ENCODE results near the gene PHACTR3. TPM values are rescaled to one million over a fixed set of nuclear protein-coding genes. Genes with fewer than 3 reads are reported as not detected.

The PHACTR3 gene
- total and polyA plus RNA-seq, 2 donors (not counting 3 experiments of a cell fraction or from before 2014, with no cell fraction given): not detected

DNA sequence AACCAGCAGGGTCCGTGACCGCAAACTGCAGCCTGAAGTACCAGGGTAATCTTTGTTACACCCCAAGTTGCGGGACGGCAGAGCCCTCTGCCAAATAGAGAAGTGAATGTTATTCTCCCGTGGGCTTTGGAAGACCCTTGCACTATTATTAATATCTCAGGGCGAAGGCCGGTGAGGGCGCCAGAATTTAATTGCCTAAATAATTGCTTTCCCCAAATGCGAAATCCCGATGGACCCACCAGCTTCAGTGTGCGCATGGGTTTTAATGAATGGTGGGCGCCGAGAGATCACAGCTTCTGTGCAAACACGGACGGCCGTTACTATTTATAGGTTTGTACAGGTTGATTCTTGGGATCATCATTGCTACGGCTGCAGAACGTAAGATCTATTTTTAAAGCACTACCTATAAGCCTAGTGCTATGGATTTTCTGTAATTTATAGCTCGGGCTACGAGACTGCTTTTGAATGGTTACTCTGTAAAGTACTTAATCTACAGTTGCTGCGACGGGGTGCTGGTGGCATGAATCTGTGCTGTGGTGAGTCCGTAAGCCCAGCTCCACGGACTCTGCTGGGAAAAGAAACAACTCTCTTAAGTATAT, 15.2 kb upstream of the PHACTR3 start:
- dilution Hi-C loops (cut with MboI; ENCODE audit: extremely low pct_ligation_motif_present, low sequenced_read_pairs) (no loop called here), intact Hi-C loops (cut with micrococcal nuclease) (no loop called here)
- H3K27me3 ChIP-seq (ENCODE audit: control insufficient read depth in 2 of 2, insufficient read depth in 2 of 2, low read length in 2 of 2): no peaks in the 10 kb centered on the region
- H4K20me1 ChIP-seq (replicated peaks; ENCODE audit: control insufficient read depth, extremely low read depth, insufficient read depth, low read length): no peaks in the 10 kb centered on the region
- ChIA-PET POLR2A (no interaction called here), CTCF (no interaction called here)
- TF ChIP-seq, protein P1, sequence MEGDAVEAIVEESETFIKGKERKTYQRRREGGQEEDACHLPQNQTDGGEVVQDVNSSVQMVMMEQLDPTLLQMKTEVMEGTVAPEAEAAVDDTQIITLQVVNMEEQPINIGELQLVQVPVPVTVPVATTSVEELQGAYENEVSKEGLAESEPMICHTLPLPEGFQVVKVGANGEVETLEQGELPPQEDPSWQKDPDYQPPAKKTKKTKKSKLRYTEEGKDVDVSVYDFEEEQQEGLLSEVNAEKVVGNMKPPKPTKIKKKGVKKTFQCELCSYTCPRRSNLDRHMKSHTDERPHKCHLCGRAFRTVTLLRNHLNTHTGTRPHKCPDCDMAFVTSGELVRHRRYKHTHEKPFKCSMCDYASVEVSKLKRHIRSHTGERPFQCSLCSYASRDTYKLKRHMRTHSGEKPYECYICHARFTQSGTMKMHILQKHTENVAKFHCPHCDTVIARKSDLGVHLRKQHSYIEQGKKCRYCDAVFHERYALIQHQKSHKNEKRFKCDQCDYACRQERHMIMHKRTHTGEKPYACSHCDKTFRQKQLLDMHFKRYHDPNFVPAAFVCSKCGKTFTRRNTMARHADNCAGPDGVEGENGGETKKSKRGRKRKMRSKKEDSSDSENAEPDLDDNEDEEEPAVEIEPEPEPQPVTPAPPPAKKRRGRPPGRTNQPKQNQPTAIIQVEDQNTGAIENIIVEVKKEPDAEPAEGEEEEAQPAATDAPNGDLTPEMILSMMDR (IDR thresholded peaks at IDR 0.05; ENCODE audit: extremely low read depth in 1 of 2, insufficient read depth in 1 of 2, low read depth in 1 of 2, low read length in 2 of 2): no peak
- TF ChIP-seq POLR2A (IDR thresholded peaks at IDR 0.05; ENCODE audit: low read depth, low read length): no peak
- TF ChIP-seq FOS (IDR thresholded peaks at IDR 0.05; ENCODE audit: borderline replicate concordance, insufficient read depth, low read length): no peak
- TF ChIP-seq MYC (IDR thresholded peaks at IDR 0.05; ENCODE audit: low read depth, low read length): no peak
- no peak for TF ChIP-seq JUN (IDR thresholded peaks at IDR 0.05; ENCODE audit: borderline replicate concordance, insufficient read depth, insufficient read length, low read depth)
- no peak for TF ChIP-seq EZH2 (IDR thresholded peaks at IDR 0.05; ENCODE audit: borderline replicate concordance, low read depth, low read length, severe bottlenecking)
- no peak for TF ChIP-seq GATA2 (IDR thresholded peaks at IDR 0.05; ENCODE audit: insufficient read depth, insufficient read length, low read depth, low read length)
- TF ChIP-seq, protein P2, sequence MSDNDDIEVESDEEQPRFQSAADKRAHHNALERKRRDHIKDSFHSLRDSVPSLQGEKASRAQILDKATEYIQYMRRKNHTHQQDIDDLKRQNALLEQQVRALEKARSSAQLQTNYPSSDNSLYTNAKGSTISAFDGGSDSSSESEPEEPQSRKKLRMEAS (IDR thresholded peaks at IDR 0.05; ENCODE audit: insufficient read depth, insufficient read length): no peak
- no peak for TF ChIP-seq POLR2AphosphoS5 (IDR thresholded peaks at IDR 0.05; ENCODE audit: insufficient read depth, low read depth, low read length)
- no TSS peak for BruUV-seq (replicated peaks)
- H3K4me2 ChIP-seq (ENCODE audit: insufficient read depth, low read length): no peak overlapping the region
- no peak overlapping the region for H3K4me3 ChIP-seq (replicated peaks in 1 of 3; ENCODE audit: insufficient read depth in 1 of 3, low read depth in 1 of 3, low read length in 3 of 3)
- FAIRE-seq: no peak
- H3K9me1 ChIP-seq (replicated peaks; ENCODE audit: control insufficient read depth, extremely low read depth, insufficient read depth, low read length): no peaks in the 10 kb centered on the region
- no peaks in the 10 kb centered on the region for H3K4me1 ChIP-seq (ENCODE audit: control insufficient read depth, extremely low read depth, insufficient read depth, low read length)
- H3K9ac ChIP-seq (replicated peaks; ENCODE audit: extremely low read depth, insufficient read depth, low read length): no peak overlapping the region
- no peak for DNase-seq (ENCODE audit: low read depth, low spot score)
- H2AFZ ChIP-seq (ENCODE audit: low read depth, low read length): no peak overlapping the region
- H3K36me3 ChIP-seq (ENCODE audit: control insufficient read depth in 2 of 2, extremely low read depth in 1 of 2, insufficient read depth in 2 of 2, low read length in 2 of 2): no peaks in the 10 kb centered on the region
- no peak overlapping the region for H3K27ac ChIP-seq (ENCODE audit: insufficient read depth, low read depth, low read length)
- H3K9me3 ChIP-seq (replicated peaks; ENCODE audit: control insufficient read depth, insufficient read depth, low read length): no peaks in the 10 kb centered on the region
- H3K79me2 ChIP-seq (ENCODE audit: control insufficient read depth, insufficient read depth, low read length): no peaks in the 10 kb centered on the region
